GM12878 (cell line): ENCODE data around the gene DBI. TPM values are rescaled to one million over a fixed set of nuclear protein-coding genes. Genes with fewer than 3 reads are reported as not detected.

ENCODE experiments used
- ATAC-seq: fragments of 200-7000 bp; cut with Tn5 transposase; 3 replicates; pipeline ENCODE4 v1.9.1; 2020; ENCODE audit warnings: mild to moderate bottlenecking, moderate library complexity
- BruUV-seq: library from RNA; stranded (reverse); fragments of 400-500 nt; replicated peaks from 2 replicates; lab custom pipeline; 2021; lab: Mats Ljungman, UMichigan
- CTCF ChIA-PET: fragments of 300-600 bp; sonication (Branson Sonifier 250); formaldehyde crosslinking; extraction: SDS; loops from one replicate; lab custom pipeline; 2021; ENCODE audit warnings: inconsistent platforms; lab: Yijun Ruan, JAX
- POLR2A ChIA-PET: fragments of 350-600 bp; formaldehyde crosslinking; extraction: SDS; loops from one replicate; lab custom pipeline; 2021; ENCODE audit warnings: inconsistent platforms; lab: Charles Lee
- RAD21 ChIA-PET: fragments of 300-600 bp; sonication (Branson Sonifier 250); formaldehyde crosslinking; loops from one replicate; lab custom pipeline; 2023; ENCODE audit warnings: antibody characterized with exemption; ENCODE audit not compliant: unreplicated experiment; lab: Charles Lee
- SMC1A ChIA-PET: fragments of 300-600 bp; sonication (Branson Sonifier 250); formaldehyde crosslinking; loops from one replicate; lab custom pipeline; 2023; ENCODE audit not compliant: unreplicated experiment, uncharacterized antibody; lab: Charles Lee
- DNase-seq: peaks from one replicate; pipeline ENCODE4 v3.0.0-alpha.2; 2011; ENCODE audit warnings: low read depth, low spot score
- FAIRE-seq: peaks from 3 replicates; lab custom pipeline; 2011; peaks lifted over from hg19 to GRCh38; lab: Jason Lieb, UNC
- H2AFZ ChIP-seq: 2 replicates; pipeline ENCODE4 v1.6.0; 2011; ENCODE audit warnings: low read depth, low read length, control low read depth; ENCODE audit not compliant: control insufficient read depth
- H3K27ac ChIP-seq: 2 replicates; pipeline ENCODE4 v1.5.1; 2011; ENCODE audit warnings: control low read depth; ENCODE audit not compliant: control insufficient read depth, insufficient read depth
- H3K27me3 ChIP-seq, 2 experiments: replicated peaks in 1 of 2; 2 replicates each; pipeline versions ENCODE4 v1.6.0 to v1.6.1; 2011; ENCODE audit warnings: low read length in 1 of 2; ENCODE audit not compliant: control insufficient read depth in 2 of 2, insufficient read depth in 2 of 2
- H3K36me3 ChIP-seq, 2 experiments: 2 replicates each; pipeline ENCODE4 v1.5.1; 2011; ENCODE audit warnings: low read length in 1 of 2; ENCODE audit not compliant: control insufficient read depth in 2 of 2, insufficient read depth in 2 of 2
- H3K4me1 ChIP-seq: 2 replicates; pipeline ENCODE4 v1.6.1; 2011; ENCODE audit warnings: mild to moderate bottlenecking, low read length, moderate library complexity, mixed read lengths; ENCODE audit not compliant: control insufficient read depth, insufficient read depth
- H3K4me2 ChIP-seq: 2 replicates; pipeline ENCODE4 v1.6.0; 2011; ENCODE audit warnings: control low read depth; ENCODE audit not compliant: control insufficient read depth, insufficient read depth
- H3K4me3 ChIP-seq: fragments of 200-600 bp; sonication (generic); 2 replicates; pipeline ENCODE4 v1.5.1; 2016
- H3K79me2 ChIP-seq: 2 replicates; pipeline ENCODE4 v1.6.0; 2011; ENCODE audit warnings: low read length; ENCODE audit not compliant: control insufficient read depth, insufficient read depth
- H3K9ac ChIP-seq: 2 replicates; pipeline ENCODE4 v1.8.0; 2011; ENCODE audit warnings: low read length, control low read depth, mixed read lengths; ENCODE audit not compliant: control insufficient read depth, insufficient read depth
- H3K9me3 ChIP-seq: replicated peaks from 3 replicates; pipeline ENCODE4 v1.5.1; 2011; ENCODE audit warnings: mild to moderate bottlenecking, low read length; ENCODE audit not compliant: control insufficient read depth, insufficient read depth
- H4K20me1 ChIP-seq: 2 replicates; pipeline ENCODE4 v1.6.0; 2011; ENCODE audit not compliant: control insufficient read depth, insufficient read depth
- JUND ChIP-seq: IDR thresholded peaks from 2 replicates; pipeline ENCODE4 v1.6.1; 2012; ENCODE audit warnings: low read depth, mild to moderate bottlenecking, low read length, improper control_type of control experiment, moderate library complexity
- WGBS: methylation state at CpG from one replicate; pipeline ENCODE4 v1.1.6; 2016; ENCODE audit warnings: low lambda C conversion rate; ENCODE audit not compliant: insufficient replicate concordance, insufficient coverage; ENCODE audit errors: missing lambda C conversion rate; 5-methylcytosine and 5-hydroxymethylcytosine counted together
- in situ Hi-C: fragments of 300-500 bp; cut with MboI; formaldehyde crosslinking; loops from 9 replicates; pipeline ENCODE4 v1.14.3; 2018; ENCODE audit warnings: mixed read lengths
- intact Hi-C: fragments of 100-400 bp; cut with micrococcal nuclease; formaldehyde crosslinking; loops from one replicate; pipeline ENCODE4 v1.14.2; 2022; ENCODE audit not compliant: unreplicated experiment
- polyA plus RNA-seq, 11 experiments: library from polyadenylated mRNA; depleted of rRNA in 4 of 11; unstranded in 6 of 11; stranded (reverse) in 5 of 11; fragments of >200 nt; fragmentation: Nextera tagmentation in 4 of 11; fragmentation: Illumina TruSeq in 1 of 11; extraction: Ambion mirVana in 4 of 11; extraction: Trizol in 1 of 11; gene quantifications; 1 replicate in 1 of 11; 2 replicates in 10 of 11; pipeline versions ENCODE4 v1.2.1 to v1.2.3, GENCODE V29; 2011 to 2016; ENCODE audit warnings: inconsistent platforms in 2 of 11, missing spikeins in 2 of 11, low read depth in 1 of 11
- total RNA-seq, 4 experiments: library from RNA; depleted of rRNA in 3 of 4; stranded (reverse); fragments of >200 nt in 3 of 4; fragmentation: Illumina TruSeq in 1 of 4; extraction: Trizol in 1 of 4; gene quantifications; 2 replicates each; pipeline versions ENCODE4 v1.2.1 to v1.2.3, GENCODE V29; 2013 to 2021
- TF ChIP-seq, protein P1 (sequence below): fragments of 150-350 bp; IDR thresholded peaks from 2 replicates; pipeline ENCODE4 v1.6.1; 2016; ENCODE audit warnings: low read depth, low read length
- TF ChIP-seq, protein P2 (sequence below): fragments of 450-650 bp; IDR thresholded peaks from 2 replicates; pipeline ENCODE4 v1.6.1; 2016; ENCODE audit warnings: mild to moderate bottlenecking
- TF ChIP-seq, protein P3 (sequence below): fragments of 450-650 bp; IDR thresholded peaks from 2 replicates; pipeline ENCODE4 v1.6.1; 2017; ENCODE audit warnings: mild to moderate bottlenecking

Gene DBI
- total and polyA plus RNA-seq, 10 of the 15 experiments (the other 5 are each of a cell fraction or from before 2014, with no cell fraction given), result 248 to 2,567 (median 943) TPM

DNA sequence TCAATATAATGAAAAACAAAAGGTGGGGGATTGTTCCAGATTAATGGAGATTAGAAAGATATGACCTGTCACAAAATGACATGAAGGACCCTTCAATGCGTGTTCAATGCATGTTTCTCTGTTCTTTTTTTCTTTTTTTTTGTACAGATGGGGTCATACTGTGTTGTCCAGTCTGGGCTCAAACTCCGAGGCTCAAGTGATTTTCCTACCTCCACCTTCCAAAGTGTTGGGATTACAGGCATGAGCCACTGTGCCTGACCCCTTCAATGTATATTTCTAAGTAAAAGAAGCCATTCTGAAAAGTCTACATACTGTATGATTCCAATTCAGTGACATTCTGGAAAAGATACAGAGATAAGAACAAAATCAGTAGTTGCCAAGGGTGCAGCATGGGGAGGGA is 32.9 kb upstream of the DBI start (continued):
- TF ChIP-seq, protein P1, sequence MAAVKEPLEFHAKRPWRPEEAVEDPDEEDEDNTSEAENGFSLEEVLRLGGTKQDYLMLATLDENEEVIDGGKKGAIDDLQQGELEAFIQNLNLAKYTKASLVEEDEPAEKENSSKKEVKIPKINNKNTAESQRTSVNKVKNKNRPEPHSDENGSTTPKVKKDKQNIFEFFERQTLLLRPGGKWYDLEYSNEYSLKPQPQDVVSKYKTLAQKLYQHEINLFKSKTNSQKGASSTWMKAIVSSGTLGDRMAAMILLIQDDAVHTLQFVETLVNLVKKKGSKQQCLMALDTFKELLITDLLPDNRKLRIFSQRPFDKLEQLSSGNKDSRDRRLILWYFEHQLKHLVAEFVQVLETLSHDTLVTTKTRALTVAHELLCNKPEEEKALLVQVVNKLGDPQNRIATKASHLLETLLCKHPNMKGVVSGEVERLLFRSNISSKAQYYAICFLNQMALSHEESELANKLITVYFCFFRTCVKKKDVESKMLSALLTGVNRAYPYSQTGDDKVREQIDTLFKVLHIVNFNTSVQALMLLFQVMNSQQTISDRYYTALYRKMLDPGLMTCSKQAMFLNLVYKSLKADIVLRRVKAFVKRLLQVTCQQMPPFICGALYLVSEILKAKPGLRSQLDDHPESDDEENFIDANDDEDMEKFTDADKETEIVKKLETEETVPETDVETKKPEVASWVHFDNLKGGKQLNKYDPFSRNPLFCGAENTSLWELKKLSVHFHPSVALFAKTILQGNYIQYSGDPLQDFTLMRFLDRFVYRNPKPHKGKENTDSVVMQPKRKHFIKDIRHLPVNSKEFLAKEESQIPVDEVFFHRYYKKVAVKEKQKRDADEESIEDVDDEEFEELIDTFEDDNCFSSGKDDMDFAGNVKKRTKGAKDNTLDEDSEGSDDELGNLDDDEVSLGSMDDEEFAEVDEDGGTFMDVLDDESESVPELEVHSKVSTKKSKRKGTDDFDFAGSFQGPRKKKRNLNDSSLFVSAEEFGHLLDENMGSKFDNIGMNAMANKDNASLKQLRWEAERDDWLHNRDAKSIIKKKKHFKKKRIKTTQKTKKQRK, result no peak

DNA sequence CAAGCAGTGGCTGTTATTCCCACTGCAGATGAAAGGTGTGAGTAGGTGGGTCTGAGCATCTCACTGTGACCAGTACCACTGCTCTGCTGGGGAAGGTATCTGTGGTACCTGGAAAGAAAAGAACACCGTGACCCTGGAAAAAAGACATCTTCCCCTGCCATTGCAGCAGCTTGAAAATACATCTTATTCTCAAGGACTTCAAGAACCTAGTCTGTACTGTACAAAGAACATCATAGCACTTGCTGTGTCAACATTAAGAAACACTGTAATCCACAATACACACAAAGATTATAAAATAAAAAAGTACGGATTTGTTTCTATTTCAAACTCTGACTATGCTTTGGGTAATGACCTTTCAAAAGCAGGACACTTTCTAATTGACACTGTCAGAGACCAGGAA is 29.0 kb upstream of the DBI start:
- Histone ChIP-seq H2AFZ (no peak overlapping the region), H3K9me3 (no peaks in the 10 kb centered on the region), H3K27ac (no peak overlapping the region), H3K4me2 (no peak overlapping the region), H3K79me2 (no peaks in the 10 kb centered on the region), H4K20me1 (no peaks in the 10 kb centered on the region), H3K4me3 (no peak overlapping the region), H3K36me3 (no peaks in the 10 kb centered on the region; a peak in 1 of 4 replicates), H3K27me3 (no peaks in the 10 kb centered on the region), H3K4me1 (peaks cover 17% of the 10 kb centered on the region), H3K9ac (no peak overlapping the region)
- ChIA-PET SMC1A (interaction anchor here (0.6 to 1.3 kb wide), 6 partner anchors 13 to 52 kb away, joined by 3 to 5 read pairs (median 3); partner anchors contain the start of genes C2orf76 and DBI), POLR2A (interaction anchor here (0.9 kb wide), 1 partner anchor 50 kb away, joined by 3 read pairs; no protein-coding TSS in a partner anchor), RAD21 (interaction anchor here (0.6 to 1.5 kb wide), 4 partner anchors 10 to 29 kb away, joined by 3 to 6 read pairs (median 4); partner anchors contain the start of genes C2orf76 and DBI), CTCF (interaction anchor here (0.9 to 1.4 kb wide), 4 partner anchors 12 to 118 kb away, joined by 3 to 4 read pairs (median 4); no protein-coding TSS in a partner anchor)
- FAIRE-seq (peak; percentile 62), ATAC-seq (no peak), DNase-seq (no peak)
- TF ChIP-seq JUND, result no peak
- TF ChIP-seq, protein P2, sequence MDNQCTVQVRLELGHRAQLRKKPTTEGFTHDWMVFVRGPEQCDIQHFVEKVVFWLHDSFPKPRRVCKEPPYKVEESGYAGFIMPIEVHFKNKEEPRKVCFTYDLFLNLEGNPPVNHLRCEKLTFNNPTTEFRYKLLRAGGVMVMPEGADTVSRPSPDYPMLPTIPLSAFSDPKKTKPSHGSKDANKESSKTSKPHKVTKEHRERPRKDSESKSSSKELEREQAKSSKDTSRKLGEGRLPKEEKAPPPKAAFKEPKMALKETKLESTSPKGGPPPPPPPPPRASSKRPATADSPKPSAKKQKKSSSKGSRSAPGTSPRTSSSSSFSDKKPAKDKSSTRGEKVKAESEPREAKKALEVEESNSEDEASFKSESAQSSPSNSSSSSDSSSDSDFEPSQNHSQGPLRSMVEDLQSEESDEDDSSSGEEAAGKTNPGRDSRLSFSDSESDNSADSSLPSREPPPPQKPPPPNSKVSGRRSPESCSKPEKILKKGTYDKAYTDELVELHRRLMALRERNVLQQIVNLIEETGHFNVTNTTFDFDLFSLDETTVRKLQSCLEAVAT, result no peak
- TF ChIP-seq, protein P3, sequence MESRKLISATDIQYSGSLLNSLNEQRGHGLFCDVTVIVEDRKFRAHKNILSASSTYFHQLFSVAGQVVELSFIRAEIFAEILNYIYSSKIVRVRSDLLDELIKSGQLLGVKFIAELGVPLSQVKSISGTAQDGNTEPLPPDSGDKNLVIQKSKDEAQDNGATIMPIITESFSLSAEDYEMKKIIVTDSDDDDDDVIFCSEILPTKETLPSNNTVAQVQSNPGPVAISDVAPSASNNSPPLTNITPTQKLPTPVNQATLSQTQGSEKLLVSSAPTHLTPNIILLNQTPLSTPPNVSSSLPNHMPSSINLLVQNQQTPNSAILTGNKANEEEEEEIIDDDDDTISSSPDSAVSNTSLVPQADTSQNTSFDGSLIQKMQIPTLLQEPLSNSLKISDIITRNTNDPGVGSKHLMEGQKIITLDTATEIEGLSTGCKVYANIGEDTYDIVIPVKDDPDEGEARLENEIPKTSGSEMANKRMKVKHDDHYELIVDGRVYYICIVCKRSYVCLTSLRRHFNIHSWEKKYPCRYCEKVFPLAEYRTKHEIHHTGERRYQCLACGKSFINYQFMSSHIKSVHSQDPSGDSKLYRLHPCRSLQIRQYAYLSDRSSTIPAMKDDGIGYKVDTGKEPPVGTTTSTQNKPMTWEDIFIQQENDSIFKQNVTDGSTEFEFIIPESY, result no peak
- BruUV-seq, result no TSS peak
- in situ Hi-C loops, result no loop called here
- intact Hi-C loops, result no loop called here
- 79% methylated on average over 2 of the region's 2 CpGs for WGBS
